Gastrocnemius medialis (tissue), 4 donors: Measurements from ENCODE around the gene SH2D5. TPM values are rescaled to one million over a fixed set of nuclear protein-coding genes. Genes with fewer than 3 reads are reported as not detected.
"Not testable (repeated sequence)": the region's sequence is repeated elsewhere in the genome, so short reads cannot be mapped to it uniquely, and the experiment has no call there.

Experiments used
- ATAC-seq, 2 donors: fragments of 150-250 bp; one replicate each; pipeline ENCODE4 v1.9.1; 2016
- DNase-seq, 2 donors: peaks; one replicate each; pipeline ENCODE4 v3.0.0-alpha.2; 2019
- H3K27ac ChIP-seq, 4 donors: fragments of 200-600 bp; sonication (generic); 1 replicate in 1 of 4; 2 replicates in 3 of 4; pipeline ENCODE4 v1.5.1; 2016 to 2018; ENCODE audit warnings: mild to moderate bottlenecking in 2 of 4, moderate library complexity in 1 of 4
- H3K27me3 ChIP-seq, 3 donors: fragments of 200-600 bp; sonication (generic) in 2 of 3; 1 replicate in 1 of 3; 2 replicates in 2 of 3; pipeline versions ENCODE4 v1.5.1 to v1.6.0; 2016 to 2019; ENCODE audit warnings: mild to moderate bottlenecking in 1 of 3, moderate library complexity in 1 of 3
- H3K36me3 ChIP-seq, 2 donors: fragments of 200-600 bp; sonication (generic) in 1 of 2; one replicate each; pipeline ENCODE4 v1.5.1; 2017 to 2018
- H3K4me1 ChIP-seq, 2 donors: fragments of 200-600 bp; sonication (generic) in 1 of 2; one replicate each; pipeline ENCODE4 v1.5.1; 2016 to 2017; ENCODE audit warnings: mild to moderate bottlenecking in 2 of 2
- H3K4me3 ChIP-seq, 4 donors: fragments of 200-600 bp; sonication (generic) in 3 of 4; 1 replicate in 1 of 4; 2 replicates in 3 of 4; pipeline ENCODE4 v1.5.1; 2016 to 2019; ENCODE audit warnings: mild to moderate bottlenecking in 2 of 4
- H3K9me3 ChIP-seq, 3 donors: fragments of 200-600 bp; sonication (generic) in 2 of 3; 1 replicate in 1 of 3; 2 replicates in 2 of 3; pipeline ENCODE4 v1.5.1; 2016 to 2019
- POLR2A ChIP-seq, 2 donors: fragments of 450-650 bp; IDR thresholded peaks; one replicate each; pipeline ENCODE4 v1.6.1; 2017; ENCODE audit warnings: antibody characterized with exemption in 2 of 2, mild to moderate bottlenecking in 2 of 2, moderate library complexity in 2 of 2
- in situ Hi-C, 4 donors: fragments of 200-750 bp; cut with MboI; loops; one replicate each; pipeline versions ENCODE4 v1.15.0 to v1.8.0; 2017; ENCODE audit warnings: low sequenced_read_pairs in 4 of 4
- intact Hi-C: fragments of 100-400 bp; cut with DNase I; formaldehyde crosslinking; loops from one replicate; pipeline ENCODE4 v1.15.1; 2023; ENCODE audit warnings: low total_unique reads
- total RNA-seq, 4 donors: library from RNA; depleted of rRNA; stranded (reverse); fragments of >200 nt; gene quantifications; one replicate each; pipeline versions ENCODE4 v1.1.0 to v1.2.3, GENCODE V29; 2016
- TF ChIP-seq, protein P1 (sequence below), 5 experiments: fragments of 450-650 bp in 3 of 5; fragments of 200-600 bp in 2 of 5; sonication (generic) in 2 of 5; IDR thresholded peaks in 4 of 5; conservative IDR thresholded peaks in 1 of 5; 1 replicate in 4 of 5; 2 replicates in 1 of 5; pipeline ENCODE4 v1.5.1; 2016 to 2019; ENCODE audit warnings: antibody characterized with exemption in 5 of 5, mild to moderate bottlenecking in 3 of 5, moderate library complexity in 3 of 5

SH2D5 gene
- total RNA-seq, 4 donors from 2014 or later = 0.53 TPM; not detected in 3

GRCh38 chr1:20720631-20721091 lies 11.8 kb downstream of the SH2D5 start:
- no peak overlapping the region for H3K27ac ChIP-seq
- intact Hi-C loops (no loop called here), in situ Hi-C loops (loop anchor here in 1 of 4 donors (25.0 kb wide), 1 partner anchor 642 kb away; no protein-coding TSS in a partner anchor)
- H3K36me3 ChIP-seq = no peaks in the 10 kb centered on the region
- H3K4me1 ChIP-seq = no peaks in the 10 kb centered on the region
- peaks cover 10 to 18% (median 14%) of the 10 kb centered on the region in 3 donors for H3K27me3 ChIP-seq
- no peaks in the 10 kb centered on the region for H3K9me3 ChIP-seq
- H3K4me3 ChIP-seq = no peak overlapping the region
- no peak for DNase-seq
- ATAC-seq = no peak
- TF ChIP-seq, protein P1, sequence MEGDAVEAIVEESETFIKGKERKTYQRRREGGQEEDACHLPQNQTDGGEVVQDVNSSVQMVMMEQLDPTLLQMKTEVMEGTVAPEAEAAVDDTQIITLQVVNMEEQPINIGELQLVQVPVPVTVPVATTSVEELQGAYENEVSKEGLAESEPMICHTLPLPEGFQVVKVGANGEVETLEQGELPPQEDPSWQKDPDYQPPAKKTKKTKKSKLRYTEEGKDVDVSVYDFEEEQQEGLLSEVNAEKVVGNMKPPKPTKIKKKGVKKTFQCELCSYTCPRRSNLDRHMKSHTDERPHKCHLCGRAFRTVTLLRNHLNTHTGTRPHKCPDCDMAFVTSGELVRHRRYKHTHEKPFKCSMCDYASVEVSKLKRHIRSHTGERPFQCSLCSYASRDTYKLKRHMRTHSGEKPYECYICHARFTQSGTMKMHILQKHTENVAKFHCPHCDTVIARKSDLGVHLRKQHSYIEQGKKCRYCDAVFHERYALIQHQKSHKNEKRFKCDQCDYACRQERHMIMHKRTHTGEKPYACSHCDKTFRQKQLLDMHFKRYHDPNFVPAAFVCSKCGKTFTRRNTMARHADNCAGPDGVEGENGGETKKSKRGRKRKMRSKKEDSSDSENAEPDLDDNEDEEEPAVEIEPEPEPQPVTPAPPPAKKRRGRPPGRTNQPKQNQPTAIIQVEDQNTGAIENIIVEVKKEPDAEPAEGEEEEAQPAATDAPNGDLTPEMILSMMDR (IDR thresholded peaks at IDR 0.05 in 4 of 5, conservative IDR thresholded peaks at IDR 0.05 in 1 of 5) = no peak
- no peak for TF ChIP-seq POLR2A (IDR thresholded peaks at IDR 0.05)

- TF ChIP-seq, protein P1 (IDR thresholded peaks at IDR 0.05 in 4 of 5, conservative IDR thresholded peaks at IDR 0.05 in 1 of 5) = no peak
- no peak for TF ChIP-seq POLR2A (IDR thresholded peaks at IDR 0.05)
- Histone ChIP-seq H3K27ac (no peak overlapping the region), H3K9me3 (no peaks in the 10 kb centered on the region), H3K4me1 (no peaks in the 10 kb centered on the region), H3K4me3 (no peak overlapping the region), H3K27me3 (peaks cover 10 to 23% (median 14%) of the 10 kb centered on the region in 3 donors), H3K36me3 (no peaks in the 10 kb centered on the region)
- intact Hi-C loops (no loop called here), in situ Hi-C loops (loop anchor here in 1 of 4 donors (25.0 kb wide), 1 partner anchor 642 kb away; no protein-coding TSS in a partner anchor)
- no peak for DNase-seq
- no peak for ATAC-seq
Observed at GRCh38 chr1:20719871-20720620, 12.5 kb downstream of the SH2D5 start.

- no peaks in the 10 kb centered on the region for H3K9me3 ChIP-seq
- in situ Hi-C loops = loop anchor here in 1 of 4 donors (25.0 kb wide), 1 partner anchor 643 kb away; no protein-coding TSS in a partner anchor
- no peak overlapping the region for H3K4me3 ChIP-seq
- peaks cover 10 to 23% (median 14%) of the 10 kb centered on the region in 3 donors for H3K27me3 ChIP-seq
- H3K27ac ChIP-seq = no peak overlapping the region
- ATAC-seq (no peak), DNase-seq (no peak)
- TF ChIP-seq, protein P1 (IDR thresholded peaks at IDR 0.05 in 4 of 5, conservative IDR thresholded peaks at IDR 0.05 in 1 of 5) = no peak
- TF ChIP-seq POLR2A (IDR thresholded peaks at IDR 0.05) = no peak
- no peaks in the 10 kb centered on the region for H3K36me3 ChIP-seq
- intact Hi-C loops = no loop called here
- no peaks in the 10 kb centered on the region for H3K4me1 ChIP-seq
Observed at GRCh38 chr1:20719261-20719660, 13.2 kb downstream of the SH2D5 start.

GRCh38 chr1:20718343-20718882 lies 14.1 kb downstream of the SH2D5 start:
- ATAC-seq, DNase-seq, H3K27ac ChIP-seq, intact Hi-C loops, H3K36me3 ChIP-seq, H3K9me3 ChIP-seq, H3K4me1 ChIP-seq: not testable (repeated sequence)
- Histone ChIP-seq H3K27me3 (peaks cover 10 to 23% (median 14%) of the 10 kb centered on the region in 3 donors), H3K4me3 (peak overlapping the region; percentile 40 to 51 (median 46))
- in situ Hi-C loops = loop anchor here in 1 of 4 donors (25.0 kb wide), 1 partner anchor 644 kb away; no protein-coding TSS in a partner anchor
